AG04450 (cell line): ENCODE data around the gene TBL3. TPM values are rescaled to one million over a fixed set of nuclear protein-coding genes. Genes with fewer than 3 reads are reported as not detected.

Experiments
- CTCF ChIA-PET: fragments of 300-600, 350-600 bp; formaldehyde crosslinking; extraction: SDS; loops from one replicate; lab custom pipeline; 2022; ENCODE audit warnings: antibody characterized with exemption, inconsistent platforms; lab: Charles Lee
- POLR2A ChIA-PET: fragments of 350-600 bp; formaldehyde crosslinking; extraction: SDS; loops from one replicate; lab custom pipeline; 2021; ENCODE audit warnings: antibody characterized with exemption, inconsistent platforms; lab: Yijun Ruan, JAX
- DNase-seq: peaks from one replicate; pipeline ENCODE4 v3.0.0-alpha.2; 2011; ENCODE audit warnings: low read depth, low spot score
- H3K27ac ChIP-seq: one replicate; pipeline ENCODE4 v1.5.1; 2012; ENCODE audit warnings: low read depth, low read length, control low read depth
- H3K27me3 ChIP-seq: one replicate; pipeline ENCODE4 v1.6.0; 2012; ENCODE audit warnings: low read length; ENCODE audit not compliant: control insufficient read depth, insufficient read depth
- H3K4me3 ChIP-seq: 2 replicates; pipeline ENCODE4 v1.5.1; 2011; ENCODE audit warnings: mild to moderate bottlenecking, low read depth, low read length, control low read depth
- H3K9me3 ChIP-seq: 2 replicates; pipeline ENCODE4 v1.5.1; 2012; ENCODE audit warnings: low read length; ENCODE audit not compliant: control insufficient read depth, insufficient read depth
- polyA plus RNA-seq: library from polyadenylated mRNA; depleted of rRNA; stranded (reverse); fragments of >200 nt; gene quantifications from 2 replicates; pipeline ENCODE4 v1.2.3, GENCODE V29; 2011
- TF ChIP-seq, protein P1 (sequence below): IDR thresholded peaks from 2 replicates; pipeline ENCODE4 v1.5.1; 2011; ENCODE audit warnings: low read depth, low read length, control low read depth, inconsistent platforms

TBL3 gene
- polyA plus RNA-seq, 1 experiment, result 13.7 TPM

DNA sequence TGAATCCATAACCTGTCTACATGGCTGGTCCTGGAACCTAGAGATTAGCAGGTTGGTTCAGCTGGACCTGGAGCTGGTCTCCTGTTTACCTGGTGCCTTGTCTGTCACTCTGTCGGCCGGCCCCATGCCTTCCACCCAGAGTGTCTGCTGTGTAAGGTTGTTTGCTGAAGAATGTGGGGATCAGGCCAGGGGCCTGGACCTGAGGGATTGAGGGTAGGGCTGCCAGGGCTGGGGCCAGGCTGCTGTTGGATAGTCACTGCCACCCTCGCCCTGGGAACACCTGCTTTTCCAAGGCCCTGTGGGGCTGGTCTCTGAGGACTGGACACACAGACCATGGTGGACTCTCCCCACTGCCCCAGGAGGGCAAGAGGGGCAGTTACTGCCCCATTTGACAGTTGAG is 56.3 kb downstream of the TBL3 start:
- no peak overlapping the region for H3K27ac ChIP-seq
- DNase-seq, result no peak
- POLR2A ChIA-PET, result interaction anchor here (1.7 kb wide), 1 partner anchor 127 kb away, joined by 11 read pairs; the partner anchor contains the start of gene TRAF7
- TF ChIP-seq, protein P1, sequence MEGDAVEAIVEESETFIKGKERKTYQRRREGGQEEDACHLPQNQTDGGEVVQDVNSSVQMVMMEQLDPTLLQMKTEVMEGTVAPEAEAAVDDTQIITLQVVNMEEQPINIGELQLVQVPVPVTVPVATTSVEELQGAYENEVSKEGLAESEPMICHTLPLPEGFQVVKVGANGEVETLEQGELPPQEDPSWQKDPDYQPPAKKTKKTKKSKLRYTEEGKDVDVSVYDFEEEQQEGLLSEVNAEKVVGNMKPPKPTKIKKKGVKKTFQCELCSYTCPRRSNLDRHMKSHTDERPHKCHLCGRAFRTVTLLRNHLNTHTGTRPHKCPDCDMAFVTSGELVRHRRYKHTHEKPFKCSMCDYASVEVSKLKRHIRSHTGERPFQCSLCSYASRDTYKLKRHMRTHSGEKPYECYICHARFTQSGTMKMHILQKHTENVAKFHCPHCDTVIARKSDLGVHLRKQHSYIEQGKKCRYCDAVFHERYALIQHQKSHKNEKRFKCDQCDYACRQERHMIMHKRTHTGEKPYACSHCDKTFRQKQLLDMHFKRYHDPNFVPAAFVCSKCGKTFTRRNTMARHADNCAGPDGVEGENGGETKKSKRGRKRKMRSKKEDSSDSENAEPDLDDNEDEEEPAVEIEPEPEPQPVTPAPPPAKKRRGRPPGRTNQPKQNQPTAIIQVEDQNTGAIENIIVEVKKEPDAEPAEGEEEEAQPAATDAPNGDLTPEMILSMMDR, result no peak
- H3K4me3 ChIP-seq, result peak overlapping the region; percentile 72
- H3K27me3 ChIP-seq, result no peaks in the 10 kb centered on the region
- H3K9me3 ChIP-seq, result no peaks in the 10 kb centered on the region; the same call in 1 of the 2 replicates
- CTCF ChIA-PET, result interaction anchor here (1.8 kb wide), 1 partner anchor 112 kb away, joined by 8 read pairs; no protein-coding TSS in a partner anchor

DNA sequence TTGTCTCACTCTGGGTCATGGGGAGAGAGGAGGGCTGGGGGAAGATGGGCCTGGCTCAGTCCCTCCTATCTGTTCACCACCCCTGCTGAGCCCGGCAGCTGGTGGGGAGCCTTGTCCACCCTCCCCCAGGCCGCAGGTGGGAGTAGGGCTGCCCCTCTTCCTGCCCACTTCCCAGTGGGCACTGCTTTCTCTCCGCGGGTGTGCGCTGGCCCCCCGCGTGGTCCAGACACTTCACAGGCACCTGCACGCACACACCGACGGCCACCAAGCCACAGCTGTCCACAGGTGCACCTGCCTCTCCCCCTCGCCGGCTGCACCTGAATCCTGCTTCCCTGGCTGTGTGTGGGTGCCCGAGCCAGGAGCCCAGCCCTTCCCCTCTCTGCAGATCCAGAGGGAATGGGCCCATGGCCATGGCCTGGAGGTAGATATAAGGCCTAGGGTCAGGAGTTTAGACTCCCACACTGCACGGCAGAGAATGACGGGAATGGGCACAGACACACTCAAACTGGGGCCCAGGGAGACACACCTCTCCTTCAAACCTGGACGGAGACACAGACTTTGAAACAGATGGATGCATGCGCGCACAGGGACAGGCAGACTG is 56.9 kb downstream of the TBL3 start:
- Histone ChIP-seq H3K27me3 (no peaks in the 10 kb centered on the region), H3K9me3 (no peaks in the 10 kb centered on the region; the same call in 1 of the 2 replicates), H3K27ac (no peak overlapping the region), H3K4me3 (no peak overlapping the region)
- TF ChIP-seq, protein P1, result no peak
- DNase-seq, result no peak
- CTCF ChIA-PET, result interaction anchor here (1.8 kb wide), 1 partner anchor 112 kb away, joined by 8 read pairs; no protein-coding TSS in a partner anchor
- POLR2A ChIA-PET, result interaction anchor here (1.7 kb wide), 1 partner anchor 126 kb away, joined by 11 read pairs; the partner anchor contains the start of gene TRAF7

DNA sequence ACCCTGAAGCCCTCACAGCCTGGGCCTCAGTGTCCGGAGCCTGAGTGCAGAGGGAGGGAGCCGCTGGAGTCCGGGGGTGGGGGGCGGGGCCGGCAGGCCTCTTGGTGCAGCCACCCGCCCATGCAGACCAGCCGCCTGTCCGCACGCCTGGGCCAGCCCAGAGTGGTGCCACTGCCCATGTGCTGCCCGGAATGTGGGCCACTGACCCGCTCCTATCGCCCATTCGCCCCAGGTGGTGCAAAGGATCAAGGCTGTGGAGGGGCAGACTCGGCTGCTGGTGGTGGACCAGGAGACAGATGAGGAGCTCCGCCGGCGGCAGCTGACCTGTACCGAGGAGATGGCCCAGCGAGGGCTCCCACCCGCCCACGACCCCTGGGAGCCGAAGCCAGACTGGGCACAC is 57.5 kb downstream of the TBL3 start:
- no peak overlapping the region for H3K4me3 ChIP-seq
- TF ChIP-seq, protein P1, result no peak
- POLR2A ChIA-PET, result no interaction called here
- H3K27ac ChIP-seq, result no peak overlapping the region
- H3K27me3 ChIP-seq, result no peaks in the 10 kb centered on the region
- CTCF ChIA-PET, result no interaction called here
- DNase-seq, result no peak
- H3K9me3 ChIP-seq, result no peaks in the 10 kb centered on the region; the same call in 1 of the 2 replicates

DNA sequence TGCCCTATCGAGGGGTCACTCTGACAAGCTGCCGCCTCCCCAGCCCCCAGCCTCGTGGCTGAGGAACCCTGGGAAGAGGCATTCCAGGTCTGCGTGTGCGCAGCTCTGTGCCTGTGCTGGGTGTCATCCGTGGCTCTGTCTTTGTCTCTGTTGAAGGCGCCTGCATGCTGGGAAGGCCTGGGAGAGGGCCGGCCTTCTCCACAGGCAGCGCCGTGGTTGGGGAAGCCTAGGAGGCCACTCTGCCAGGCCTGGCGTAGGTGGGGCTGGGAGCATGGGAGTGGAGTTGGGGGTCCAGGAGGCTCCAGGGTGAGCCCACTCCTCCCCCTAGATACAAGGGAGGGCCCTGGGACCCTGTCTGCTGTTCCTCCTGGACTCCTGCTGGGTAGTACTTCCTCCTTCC is 58.2 kb downstream of the TBL3 start:
- TF ChIP-seq, protein P1, result no peak
- H3K27ac ChIP-seq, result no peak overlapping the region
- H3K27me3 ChIP-seq, result no peaks in the 10 kb centered on the region
- no peak overlapping the region for H3K4me3 ChIP-seq
- ChIA-PET CTCF (no interaction called here), POLR2A (no interaction called here)
- no peaks in the 10 kb centered on the region; the same call in 1 of the 2 replicates for H3K9me3 ChIP-seq
- no peak for DNase-seq

DNA sequence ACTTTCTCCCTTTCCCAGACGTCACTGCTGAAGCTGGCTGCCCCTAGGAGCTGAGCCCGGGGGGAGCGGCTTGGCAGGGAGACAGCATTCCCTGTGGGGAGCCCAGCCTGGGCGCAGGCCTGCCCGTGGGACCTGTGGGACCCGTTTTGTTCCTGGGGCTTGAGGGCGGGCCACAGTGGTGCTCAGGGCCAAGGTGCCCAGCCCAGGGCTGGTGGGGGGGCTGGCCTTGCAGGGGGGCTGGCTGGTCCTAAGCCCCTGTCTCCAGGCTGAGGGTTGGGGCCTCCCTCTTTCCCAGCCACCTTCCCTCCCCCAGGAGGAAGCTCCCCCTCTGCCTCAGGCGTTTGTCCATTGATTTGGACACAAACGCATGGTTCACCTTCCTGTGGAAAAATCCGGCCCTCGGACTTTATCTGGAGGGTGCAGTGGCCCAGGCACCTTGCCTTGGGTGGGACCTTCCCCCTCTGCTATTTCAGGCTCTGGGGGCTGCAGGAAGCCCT is 59.3 kb downstream of the TBL3 start:
- Histone ChIP-seq H3K27me3 (no peaks in the 10 kb centered on the region), H3K27ac (no peak overlapping the region), H3K4me3 (no peak overlapping the region), H3K9me3 (no peaks in the 10 kb centered on the region; the same call in 1 of the 2 replicates)
- TF ChIP-seq, protein P1, result no peak
- DNase-seq, result no peak
- ChIA-PET CTCF (no interaction called here), POLR2A (no interaction called here)
